ENCODE data around the gene MALRD1. TPM values are rescaled to one million over a fixed set of nuclear protein-coding genes. Genes with fewer than 3 reads are reported as not detected.

MALRD1 gene
- total and polyA plus RNA-seq, 10 donors: 0.06 to 1.6 (median 0.43) TPM

- DNase-seq: no peak
- Histone ChIP-seq H3K27me3 (replicated peaks in 1 of 7) (no peaks in the 10 kb centered on the region), H3K4me1 (no peaks in the 10 kb centered on the region), H3K27ac (no peak overlapping the region), H3K9me3 (peaks cover 0 to 4% (median 0%) of the 10 kb centered on the region in 8 donors), H3K4me3 (no peak overlapping the region), H3K36me3 (no peaks in the 10 kb centered on the region)
- WGBS, 5 donors: 56 to 79% (median 63%) methylated on average over 2 of the region's 2 CpGs
- intact Hi-C loops (cut with DNase I; ENCODE audit: low total_unique reads): no loop called here
- TF ChIP-seq POLR2AphosphoS5 (IDR thresholded peaks at IDR 0.05) (no peak), POLR2A (IDR thresholded peaks at IDR 0.05) (no peak)
- TF ChIP-seq, protein P1, sequence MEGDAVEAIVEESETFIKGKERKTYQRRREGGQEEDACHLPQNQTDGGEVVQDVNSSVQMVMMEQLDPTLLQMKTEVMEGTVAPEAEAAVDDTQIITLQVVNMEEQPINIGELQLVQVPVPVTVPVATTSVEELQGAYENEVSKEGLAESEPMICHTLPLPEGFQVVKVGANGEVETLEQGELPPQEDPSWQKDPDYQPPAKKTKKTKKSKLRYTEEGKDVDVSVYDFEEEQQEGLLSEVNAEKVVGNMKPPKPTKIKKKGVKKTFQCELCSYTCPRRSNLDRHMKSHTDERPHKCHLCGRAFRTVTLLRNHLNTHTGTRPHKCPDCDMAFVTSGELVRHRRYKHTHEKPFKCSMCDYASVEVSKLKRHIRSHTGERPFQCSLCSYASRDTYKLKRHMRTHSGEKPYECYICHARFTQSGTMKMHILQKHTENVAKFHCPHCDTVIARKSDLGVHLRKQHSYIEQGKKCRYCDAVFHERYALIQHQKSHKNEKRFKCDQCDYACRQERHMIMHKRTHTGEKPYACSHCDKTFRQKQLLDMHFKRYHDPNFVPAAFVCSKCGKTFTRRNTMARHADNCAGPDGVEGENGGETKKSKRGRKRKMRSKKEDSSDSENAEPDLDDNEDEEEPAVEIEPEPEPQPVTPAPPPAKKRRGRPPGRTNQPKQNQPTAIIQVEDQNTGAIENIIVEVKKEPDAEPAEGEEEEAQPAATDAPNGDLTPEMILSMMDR (IDR thresholded peaks at IDR 0.05 in 8 of 11, conservative IDR thresholded peaks at IDR 0.05 in 3 of 11): no peak
These were observed 434.8 kb downstream of the MALRD1 start for GRCh38 chr10:19483421-19483820.

DNA sequence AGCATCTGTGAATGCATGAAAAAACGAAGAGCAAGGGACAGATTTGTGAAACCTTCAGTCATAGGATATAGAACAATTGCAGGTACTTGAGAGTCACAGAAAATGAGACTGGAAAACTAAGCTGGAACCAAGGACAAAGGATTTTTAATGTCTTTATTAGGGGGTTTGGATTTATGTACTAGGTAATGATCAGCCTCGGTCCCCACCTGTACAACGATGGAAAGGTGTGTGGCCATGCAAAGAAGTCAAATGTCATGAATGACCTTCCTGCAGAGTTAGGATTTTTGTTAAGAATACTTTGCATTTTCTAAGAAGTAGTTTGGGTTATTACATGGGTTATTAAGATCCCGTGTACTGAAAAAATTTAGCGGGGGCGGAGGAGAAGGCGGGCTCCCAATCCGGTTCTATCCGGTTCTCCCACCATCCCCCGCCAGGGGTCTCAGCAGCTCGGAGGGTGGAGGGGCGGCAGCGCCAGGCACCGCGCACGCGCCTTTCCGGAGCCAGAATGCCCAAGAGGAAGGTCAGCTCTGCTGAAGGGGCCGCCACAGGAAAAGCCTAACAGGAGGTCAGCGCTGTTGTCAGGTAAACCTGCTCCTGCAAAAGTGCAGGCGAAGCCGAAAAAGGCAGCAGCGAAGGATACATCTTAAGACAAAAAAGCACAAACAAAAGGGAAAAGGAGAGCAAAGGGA, 440.1 kb downstream of the MALRD1 start:
- TF ChIP-seq POLR2A (IDR thresholded peaks at IDR 0.05) (no peak), POLR2AphosphoS5 (IDR thresholded peaks at IDR 0.05) (peak in 1 of 3 donors; percentile 22)
- TF ChIP-seq, protein P1 (IDR thresholded peaks at IDR 0.05 in 8 of 11, conservative IDR thresholded peaks at IDR 0.05 in 3 of 11): peak in 1 of 11 experiments; percentile 9
- Histone ChIP-seq H3K27ac (no peak overlapping the region), H3K4me1 (no peaks in the 10 kb centered on the region), H3K9me3 (peaks cover 0 to under 1% (median 0%) of the 10 kb centered on the region in 8 donors), H3K4me3 (peak overlapping the region in 2 of 8 donors; percentile 23 to 30), H3K36me3 (no peaks in the 10 kb centered on the region), H3K27me3 (replicated peaks in 1 of 7) (no peaks in the 10 kb centered on the region)
- intact Hi-C loops (cut with DNase I; ENCODE audit: low total_unique reads): no loop called here
- WGBS, 5 donors: 19 to 55% (median 43%) methylated on average over 23 of the region's 23 CpGs
- DNase-seq: peak; percentile 71

DNA sequence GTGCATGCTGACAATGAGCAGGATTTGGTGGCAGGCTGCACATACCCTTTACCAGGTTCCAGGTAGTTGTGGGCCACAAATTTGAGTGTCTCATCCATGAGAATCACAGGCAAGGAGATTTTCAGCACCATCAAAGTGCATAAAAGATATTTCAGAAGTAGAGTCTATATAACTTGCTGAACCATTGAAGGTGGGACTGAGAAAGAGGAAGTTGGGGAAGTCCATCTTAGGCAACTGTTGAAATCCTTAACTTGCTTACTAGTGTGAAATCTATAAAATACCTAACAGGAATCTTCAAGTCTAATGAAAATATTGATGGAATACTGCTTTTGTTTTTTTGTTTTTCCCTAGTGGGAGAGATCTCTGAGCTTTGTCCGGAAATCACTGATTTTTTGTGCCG, 442.6 kb downstream of the MALRD1 start:
- no peaks in the 10 kb centered on the region for H3K27me3 ChIP-seq (replicated peaks in 1 of 7)
- intact Hi-C loops (cut with DNase I; ENCODE audit: low total_unique reads): no loop called here
- H3K9me3 ChIP-seq: peaks cover 0 to 5% (median 0%) of the 10 kb centered on the region in 8 donors
- no peaks in the 10 kb centered on the region for H3K36me3 ChIP-seq
- no peak for DNase-seq
- no peak overlapping the region for H3K27ac ChIP-seq
- H3K4me3 ChIP-seq: no peak overlapping the region
- TF ChIP-seq, protein P1 (IDR thresholded peaks at IDR 0.05 in 8 of 11, conservative IDR thresholded peaks at IDR 0.05 in 3 of 11): no peak
- TF ChIP-seq POLR2A (IDR thresholded peaks at IDR 0.05) (no peak), POLR2AphosphoS5 (IDR thresholded peaks at IDR 0.05) (no peak)
- H3K4me1 ChIP-seq: no peaks in the 10 kb centered on the region
- WGBS, 5 donors: 89 to 99% (median 96%) methylated on average over 2 of the region's 2 CpGs

DNA sequence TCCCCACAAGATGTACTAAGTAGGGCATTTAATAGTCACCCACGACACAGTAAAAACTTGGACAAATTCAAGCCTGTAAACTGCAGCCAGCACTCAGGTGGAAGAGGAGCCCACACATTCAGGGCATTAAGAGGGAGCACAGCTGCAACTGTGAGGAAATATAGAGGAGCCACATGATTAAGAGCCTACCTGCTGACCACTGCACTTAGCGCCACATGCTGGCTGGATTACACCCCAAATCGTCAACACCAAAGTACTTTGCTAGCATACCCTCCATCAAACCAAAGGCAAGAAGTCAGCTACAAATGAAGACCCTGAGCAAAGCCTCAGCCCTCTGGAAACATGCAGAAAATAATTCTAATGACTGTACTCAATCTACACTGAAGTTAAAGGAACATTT, 445.3 kb downstream of the MALRD1 start:
- Histone ChIP-seq H3K4me3 (no peak overlapping the region), H3K27me3 (replicated peaks in 1 of 7) (no peaks in the 10 kb centered on the region), H3K9me3 (peaks cover 0 to 5% (median 0%) of the 10 kb centered on the region in 8 donors), H3K27ac (no peak overlapping the region), H3K36me3 (no peaks in the 10 kb centered on the region), H3K4me1 (no peaks in the 10 kb centered on the region)
- TF ChIP-seq POLR2A (IDR thresholded peaks at IDR 0.05) (no peak), POLR2AphosphoS5 (IDR thresholded peaks at IDR 0.05) (no peak)
- TF ChIP-seq, protein P1 (IDR thresholded peaks at IDR 0.05 in 8 of 11, conservative IDR thresholded peaks at IDR 0.05 in 3 of 11): no peak
- DNase-seq: no peak
- WGBS, 5 donors: 88 to 95% (median 91%) methylated on average over 3 of the region's 3 CpGs
- intact Hi-C loops (cut with DNase I; ENCODE audit: low total_unique reads): no loop called here
